Upper lobe of left lung (tissue), 6 donors: Measurements from ENCODE around the gene PABPN1L. TPM values are rescaled to one million over a fixed set of nuclear protein-coding genes. Genes with fewer than 3 reads are reported as not detected.

ENCODE experiments used
- ATAC-seq, 2 donors: fragments of 200-7000 bp; cut with Tn5 transposase; one replicate each; pipeline ENCODE4 v1.9.1; 2022; ENCODE audit warnings: mild to moderate bottlenecking in 2 of 2, moderate library complexity in 2 of 2; ENCODE audit not compliant: low FRiP score in 2 of 2
- DNase-seq, 2 donors: peaks; one replicate each; pipeline ENCODE4 v3.0.0-alpha.2; 2019 to 2020
- H3K27ac ChIP-seq, 4 donors: fragments of 200-600 bp; sonication (generic); one replicate each; pipeline ENCODE4 v1.5.1; 2016 to 2019
- H3K27me3 ChIP-seq, 4 donors: fragments of 200-600 bp; sonication (generic); one replicate each; pipeline ENCODE4 v1.5.1; 2017 to 2019
- H3K36me3 ChIP-seq, 4 donors: fragments of 200-600 bp; sonication (generic); one replicate each; pipeline ENCODE4 v1.5.1; 2016 to 2019
- H3K4me1 ChIP-seq, 4 donors: fragments of 200-600 bp; sonication (generic); one replicate each; pipeline ENCODE4 v1.5.1; 2018 to 2019
- H3K4me3 ChIP-seq, 4 donors: fragments of 200-600 bp; sonication (generic); one replicate each; pipeline ENCODE4 v1.5.1; 2017 to 2019; ENCODE audit warnings: mild to moderate bottlenecking in 2 of 4, moderate library complexity in 1 of 4
- H3K9me3 ChIP-seq, 4 donors: fragments of 200-600 bp; sonication (generic); one replicate each; pipeline ENCODE4 v1.5.1; 2018 to 2019
- CTCF ChIP-seq, 6 experiments: fragments of 450-650 bp in 4 of 6; fragments of 200-600 bp in 2 of 6; sonication (generic) in 2 of 6; IDR thresholded peaks; one replicate each; pipeline ENCODE4 v1.5.1; 2016 to 2019; ENCODE audit warnings: antibody characterized with exemption in 6 of 6
- EP300 ChIP-seq, 4 donors: sonication (generic); formaldehyde crosslinking; IDR thresholded peaks; one replicate each; pipeline ENCODE4 v1.5.1; 2017; ENCODE audit warnings: antibody characterized with exemption in 4 of 4, control low read depth in 2 of 4
- POLR2A ChIP-seq, 4 donors: fragments of 450-650 bp; IDR thresholded peaks; one replicate each; pipeline ENCODE4 v1.5.1; 2016 to 2017; ENCODE audit warnings: antibody characterized with exemption in 4 of 4, mild to moderate bottlenecking in 2 of 4
- POLR2AphosphoS5 ChIP-seq, 2 donors: sonication (generic); formaldehyde crosslinking; IDR thresholded peaks; one replicate each; pipeline ENCODE4 v1.5.1; 2017; ENCODE audit warnings: antibody characterized with exemption in 2 of 2
- WGBS, 2 donors: methylation state at CpG; one replicate each; pipeline ENCODE4 v1.1.5; 2017 to 2018; 5-methylcytosine and 5-hydroxymethylcytosine counted together
- total RNA-seq, 6 donors: library from RNA; depleted of rRNA in 4 of 6; stranded (reverse); fragments of >200 nt in 4 of 6; gene quantifications; one replicate each; pipeline versions ENCODE4 v1.1.0 to v1.2.1, GENCODE V29; 2016 to 2021
- donor health status: DM: no; HTN: no; CAD: no; lungs with moderate emphysema.
- donor health status: DM: no; HTN: yes; CAD: no; lungs with severe emphysema.

The PABPN1L gene
- total RNA-seq, 6 donors from 2014 or later = 0.20 TPM; not detected in 5

DNA sequence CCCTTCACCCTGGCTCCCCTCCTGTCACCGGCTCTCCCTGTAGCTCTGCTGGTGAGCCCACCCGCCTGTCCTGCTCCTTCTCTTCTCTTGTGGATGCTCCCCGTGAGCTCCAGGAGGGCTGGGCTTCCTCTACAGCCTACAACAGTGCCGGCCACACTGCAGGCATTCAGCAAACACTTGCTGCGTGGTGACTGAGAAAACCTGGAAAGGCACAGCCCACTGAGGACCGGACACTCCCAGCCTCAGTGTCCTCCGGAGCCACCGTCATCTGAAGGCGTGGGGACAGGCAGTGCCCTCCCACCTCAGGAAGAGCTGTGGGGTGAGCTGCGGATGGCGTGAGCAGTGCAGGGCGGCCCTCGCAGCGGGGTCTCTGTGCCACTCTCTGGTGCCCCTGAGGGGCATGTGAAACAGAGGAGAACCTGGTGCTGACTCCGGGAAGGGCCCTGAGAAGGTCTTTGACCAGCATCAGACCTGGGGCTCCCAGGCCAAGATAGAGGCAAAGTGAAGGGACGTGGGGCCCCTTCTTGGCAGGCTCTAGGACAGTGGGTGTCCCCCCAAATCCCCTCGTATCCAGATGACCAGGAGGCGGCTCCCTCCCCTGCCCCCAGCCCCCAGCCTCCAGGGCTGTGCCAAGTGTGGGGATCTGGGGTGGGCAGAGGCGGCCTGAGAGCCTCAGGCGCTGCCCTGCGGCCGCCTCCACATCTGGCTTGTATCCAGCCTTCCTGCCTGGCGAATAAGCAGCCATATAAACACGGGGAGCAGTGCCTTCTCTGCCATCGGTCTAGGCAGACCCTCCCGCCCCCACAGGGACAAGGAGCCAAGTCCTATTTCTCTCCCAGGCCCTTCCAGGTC lies 44.0 kb upstream of the PABPN1L start:
- no peak overlapping the region for H3K4me3 ChIP-seq
- WGBS, 2 donors = 56 to 62% methylated on average over 13 to 25 of the region's 26 CpGs
- no peak for ATAC-seq
- peaks cover 0 to 15% (median 12%) of the 10 kb centered on the region in 4 donors for H3K4me1 ChIP-seq
- DNase-seq = peak in 1 of 2 donors; percentile 61
- no peak for TF ChIP-seq EP300 (IDR thresholded peaks at IDR 0.05)
- no peak for TF ChIP-seq POLR2A (IDR thresholded peaks at IDR 0.05)
- no peak for TF ChIP-seq CTCF (IDR thresholded peaks at IDR 0.05)
- TF ChIP-seq POLR2AphosphoS5 (IDR thresholded peaks at IDR 0.05) = no peak
- no peaks in the 10 kb centered on the region for H3K27me3 ChIP-seq
- H3K9me3 ChIP-seq = no peaks in the 10 kb centered on the region
- H3K36me3 ChIP-seq = no peaks in the 10 kb centered on the region
- peak overlapping the region in 3 of 4 donors; percentile 25 to 54 (median 51) for H3K27ac ChIP-seq

DNA sequence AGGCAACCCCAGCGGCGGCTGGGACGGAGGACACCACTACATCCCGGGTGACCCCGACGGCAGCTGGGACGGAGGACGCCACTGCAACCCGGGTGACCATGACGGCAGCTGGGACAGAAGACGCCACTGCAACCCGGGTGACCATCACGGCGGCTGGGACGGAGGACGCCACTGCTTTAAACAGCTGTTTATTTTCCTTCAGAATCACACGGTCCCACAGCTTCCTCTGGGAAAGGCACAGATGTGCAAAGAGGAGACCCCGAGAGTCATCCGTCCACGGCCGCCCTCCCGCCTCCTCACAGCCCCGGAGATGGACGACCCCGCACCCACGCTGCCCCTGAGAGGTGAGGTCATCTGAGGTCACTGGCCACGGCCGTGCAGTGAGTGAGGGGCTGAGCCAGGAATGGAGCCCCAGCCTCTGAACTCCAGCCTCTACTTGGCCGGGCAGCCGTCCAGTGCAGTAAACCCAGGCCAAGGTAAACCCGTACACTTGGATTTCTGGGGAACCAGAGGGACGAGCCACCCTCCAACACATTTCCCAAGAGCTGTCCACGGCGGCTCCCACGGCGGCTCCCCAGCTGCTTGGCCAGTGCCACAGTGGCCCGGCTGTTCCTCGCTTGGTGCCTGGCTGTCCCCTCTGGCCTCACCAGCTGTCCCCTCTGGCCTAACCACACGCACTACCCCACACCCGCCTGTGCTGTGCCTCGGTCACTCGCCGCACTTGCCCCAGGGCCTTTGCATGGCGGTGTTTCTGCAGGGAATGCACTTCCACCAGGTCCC lies 43.2 kb upstream of the PABPN1L start:
- Histone ChIP-seq H3K4me1 (peaks cover 3 to 15% (median 12%) of the 10 kb centered on the region in 4 donors), H3K36me3 (no peaks in the 10 kb centered on the region), H3K27me3 (no peaks in the 10 kb centered on the region), H3K9me3 (no peaks in the 10 kb centered on the region), H3K4me3 (no peak overlapping the region), H3K27ac (peak overlapping the region in 2 of 4 donors; percentile 25 to 54)
- no peak for TF ChIP-seq POLR2A (IDR thresholded peaks at IDR 0.05)
- peak in 1 of 2 donors; percentile 29 for TF ChIP-seq POLR2AphosphoS5 (IDR thresholded peaks at IDR 0.05)
- no peak for ATAC-seq
- WGBS, 2 donors = 76 to 80% methylated on average over 28 to 43 of the region's 44 CpGs
- DNase-seq = peak in 1 of 2 donors; percentile 82

GRCh38 chr16:88908307-88908706 lies 41.8 kb upstream of the PABPN1L start:
- ATAC-seq (no peak), DNase-seq (peak in 1 of 2 donors; percentile 57)
- Histone ChIP-seq H3K27ac (peak overlapping the region in 3 of 4 donors; percentile 17 to 54 (median 30)), H3K36me3 (no peaks in the 10 kb centered on the region), H3K9me3 (no peaks in the 10 kb centered on the region), H3K27me3 (no peaks in the 10 kb centered on the region), H3K4me1 (peaks cover 3 to 14% (median 11%) of the 10 kb centered on the region in 4 donors), H3K4me3 (no peak overlapping the region)
- TF ChIP-seq EP300 (IDR thresholded peaks at IDR 0.05) (peak in 1 of 4 donors; percentile 51), CTCF (IDR thresholded peaks at IDR 0.05) (no peak)
- WGBS, 2 donors = 80 to 83% methylated on average over 17 of the region's 17 CpGs

- peak overlapping the region; percentile 23 to 64 (median 27) for H3K27ac ChIP-seq
- H3K36me3 ChIP-seq = no peaks in the 10 kb centered on the region
- no peak for ATAC-seq
- DNase-seq = no peak
- H3K9me3 ChIP-seq = no peaks in the 10 kb centered on the region
- TF ChIP-seq POLR2A (IDR thresholded peaks at IDR 0.05) = no peak
- no peak for TF ChIP-seq CTCF (IDR thresholded peaks at IDR 0.05)
- TF ChIP-seq EP300 (IDR thresholded peaks at IDR 0.05) = no peak
- TF ChIP-seq POLR2AphosphoS5 (IDR thresholded peaks at IDR 0.05) = no peak
- H3K4me3 ChIP-seq = no peak overlapping the region
- 72 to 80% methylated on average over 3 to 4 of the region's 4 CpGs for WGBS, 2 donors
- peaks cover 3 to 14% (median 11%) of the 10 kb centered on the region in 4 donors for H3K4me1 ChIP-seq
- H3K27me3 ChIP-seq = no peaks in the 10 kb centered on the region
Measured at GRCh38 chr16:88907768-88908167, 41.3 kb upstream of the PABPN1L start.

DNA sequence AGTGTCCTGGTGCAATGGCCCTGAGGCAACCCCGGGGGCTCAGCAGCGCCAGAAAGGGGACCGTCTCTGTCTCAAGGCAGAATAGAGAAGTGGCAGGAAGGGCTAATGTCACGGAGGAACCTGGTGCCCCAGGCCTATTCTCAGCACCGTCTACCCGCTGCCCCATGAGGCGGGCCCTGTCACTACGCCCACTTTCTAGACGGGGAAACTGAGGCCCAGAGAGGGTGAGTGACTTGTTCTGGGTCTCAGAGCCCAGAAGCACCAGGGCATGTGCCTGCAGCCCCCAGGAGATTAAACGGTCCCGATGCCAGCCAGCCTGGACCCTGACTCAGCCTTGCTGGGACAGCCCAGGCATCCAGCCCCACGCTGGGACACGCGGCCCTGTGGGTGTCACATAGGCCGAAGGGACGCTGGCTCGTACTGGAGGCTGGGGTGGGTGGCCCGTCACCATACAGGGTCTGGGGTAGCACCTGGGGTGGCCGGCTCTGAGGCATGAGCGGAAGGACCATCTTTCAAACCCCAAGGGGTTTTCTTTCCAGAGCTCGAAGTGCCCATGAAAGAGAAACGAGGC lies 40.2 kb upstream of the PABPN1L start:
- H3K27ac ChIP-seq = peak overlapping the region in 1 of 4 donors; percentile 22
- H3K4me3 ChIP-seq = no peak overlapping the region
- TF ChIP-seq CTCF (IDR thresholded peaks at IDR 0.05) (no peak), POLR2A (IDR thresholded peaks at IDR 0.05) (no peak), EP300 (IDR thresholded peaks at IDR 0.05) (no peak), POLR2AphosphoS5 (IDR thresholded peaks at IDR 0.05) (no peak)
- ATAC-seq (no peak), DNase-seq (peak in 1 of 2 donors; percentile 70)
- WGBS, 2 donors = 83 to 84% methylated on average over 5 to 22 of the region's 22 CpGs
- H3K9me3 ChIP-seq = no peaks in the 10 kb centered on the region
- no peaks in the 10 kb centered on the region for H3K27me3 ChIP-seq
- peaks cover 0 to 2% (median 0%) of the 10 kb centered on the region in 4 donors for H3K36me3 ChIP-seq
- H3K4me1 ChIP-seq = peaks cover 3 to 13% (median 8%) of the 10 kb centered on the region in 4 donors
